Measurements from ENCODE around the gene MIER1. TPM values are rescaled to one million over a fixed set of nuclear protein-coding genes. Genes with fewer than 3 reads are reported as not detected.
"Not testable (repeated sequence)": the region's sequence is repeated elsewhere in the genome, so short reads cannot be mapped to it uniquely, and the experiment has no call there.

Gene MIER1
- total RNA-seq (2014; rRNA removed; shearing (Covaris generic)): 17.6 and 25.4 TPM in 2 replicates

GRCh38 chr1:66924756-66925557 is at the start of gene MIER1, which contains the start of gene DNAI4:
MIER1 (plus strand) TSS chr1:66924990; CDS start chr1:66925029, 39 bp downstream.
DNAI4 (minus strand) TSS chr1:66924856; CDS start chr1:66924831, 25 bp downstream.
- peak; percentile 99 for DNase-seq (ENCODE audit: low spot score)

GRCh38 chr1:66876664-66877063 is 48.1 kb upstream of the MIER1 start:
- no peak for DNase-seq (ENCODE audit: low spot score)

DNA sequence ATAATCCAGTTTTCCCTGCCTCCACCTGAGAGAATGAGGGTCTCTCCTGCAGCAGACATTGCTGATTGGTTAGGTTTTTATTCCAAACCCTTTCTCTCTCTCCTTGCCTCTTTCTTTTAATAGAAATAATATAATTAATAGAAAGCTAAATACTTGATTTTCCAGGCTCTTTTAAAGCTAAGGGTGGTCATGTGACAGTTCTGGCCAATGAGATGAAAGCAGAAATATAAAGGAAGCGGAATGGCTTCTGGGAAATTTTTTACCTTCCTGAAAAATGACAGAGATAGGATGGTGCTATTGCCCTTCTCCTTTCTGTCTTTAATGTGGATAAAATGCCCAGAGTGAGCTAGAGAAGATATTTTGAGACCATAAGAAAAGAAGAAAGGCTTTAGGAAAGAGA is 35.8 kb upstream of the MIER1 start:
- DNase-seq (ENCODE audit: low spot score): no peak

DNA sequence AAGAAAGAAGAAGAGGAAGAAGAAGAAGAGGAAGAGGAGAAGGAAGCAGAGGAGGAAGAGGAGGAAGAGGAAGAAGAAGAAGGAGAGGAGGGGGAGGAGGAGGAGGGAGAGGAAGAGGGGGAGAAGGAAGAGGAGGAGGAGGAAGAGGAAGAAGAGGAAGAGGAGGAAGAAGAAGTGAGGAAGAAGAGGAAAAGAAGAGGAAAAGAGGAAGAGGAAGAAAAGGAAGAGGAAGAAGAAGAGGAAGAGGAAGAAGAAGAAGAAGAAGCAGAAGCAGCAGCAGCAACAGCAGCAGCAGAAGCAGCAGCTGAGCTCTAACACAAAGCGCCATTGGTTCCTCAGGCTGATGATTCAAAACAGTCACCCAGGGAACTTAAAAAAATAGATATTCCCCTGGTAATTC is 34.2 kb upstream of the MIER1 start:
- DNase-seq (ENCODE audit: low spot score): no peak

- peak; percentile 16 for DNase-seq (ENCODE audit: low spot score)
Measured at GRCh38 chr1:66893712-66894111, 31.1 kb upstream of the MIER1 start.

GRCh38 chr1:66915203-66915602 is 9.6 kb upstream of the MIER1 start:
- not testable (repeated sequence) for DNase-seq (ENCODE audit: low spot score)

GRCh38 chr1:66916320-66916719 is 8.5 kb upstream of the MIER1 start:
- no peak for DNase-seq (ENCODE audit: low spot score)

DNA sequence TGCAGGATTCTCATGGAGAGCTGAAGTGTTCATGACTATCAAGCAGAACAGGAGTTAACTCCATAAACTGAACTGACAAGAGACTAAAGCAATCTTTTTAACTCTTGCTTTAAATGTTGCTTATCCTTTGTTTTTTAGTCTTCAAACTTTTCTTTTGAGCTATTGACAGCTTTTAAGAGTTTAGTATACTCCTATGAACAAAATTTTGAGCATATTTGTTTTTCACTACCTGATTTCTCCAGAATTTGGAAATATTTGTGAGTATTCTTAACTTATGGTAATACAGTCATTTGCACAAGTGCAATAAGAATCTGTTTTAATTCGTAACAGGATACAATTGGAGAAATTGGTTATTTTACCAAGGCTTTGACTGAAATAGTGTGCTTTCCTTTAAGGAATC is 7.3 kb upstream of the MIER1 start:
- no peak for DNase-seq (ENCODE audit: low spot score)

- no peak for DNase-seq (ENCODE audit: low spot score)
Measured at GRCh38 chr1:66919063-66919462, 5.7 kb upstream of the MIER1 start.

DNA sequence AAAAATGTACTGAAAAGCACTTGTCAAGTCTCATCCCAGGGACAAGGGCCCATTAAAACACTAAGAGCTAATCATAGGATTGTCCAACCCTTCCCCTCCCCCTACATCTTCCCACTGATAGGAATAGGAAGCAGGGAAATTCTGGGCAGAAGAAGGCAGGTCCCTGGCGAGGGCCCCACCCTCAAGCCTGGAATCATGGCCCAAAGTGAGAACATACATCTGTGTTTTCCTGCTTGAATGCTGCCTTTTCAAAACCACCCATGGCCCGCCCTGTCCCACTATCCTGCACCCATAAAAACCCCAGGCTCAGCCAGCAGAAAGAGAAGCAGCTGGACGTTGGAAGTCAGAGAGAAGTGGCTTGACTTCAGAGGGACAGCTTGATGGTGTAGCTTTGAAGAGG is 5.0 kb upstream of the MIER1 start:
- DNase-seq (ENCODE audit: low spot score): no peak

GRCh38 chr1:66920543-66920942 is 4.2 kb upstream of the MIER1 start:
- DNase-seq (ENCODE audit: low spot score): no peak

GRCh38 chr1:66925558-66925910 is 744 bp downstream of the MIER1 start:
- DNase-seq (ENCODE audit: low spot score): no peak

DNA sequence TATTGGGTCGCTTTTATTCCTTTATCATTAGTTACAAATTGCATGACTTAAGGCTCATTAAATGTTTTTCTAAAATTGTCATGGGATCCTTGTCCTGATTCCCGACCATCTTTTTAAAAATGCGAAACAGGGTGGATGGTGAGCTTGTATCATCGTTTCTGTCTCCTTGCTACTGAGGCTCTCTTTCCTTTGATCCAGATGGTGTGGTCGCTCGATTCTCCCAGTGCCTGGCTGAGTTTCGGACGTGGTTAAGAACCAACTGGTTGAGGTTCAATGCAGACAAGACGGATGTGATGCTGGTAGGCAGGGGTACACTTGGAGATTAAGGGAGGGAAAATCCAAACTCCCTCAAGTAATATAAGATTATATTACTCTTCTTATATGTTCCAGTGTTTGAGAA is 1.2 kb downstream of the MIER1 start:
- no peak for DNase-seq (ENCODE audit: low spot score)

- DNase-seq (ENCODE audit: low spot score): no peak
Measured at GRCh38 chr1:66927528-66927927, 2.7 kb downstream of the MIER1 start.

GRCh38 chr1:66929146-66929688 is 4.4 kb downstream of the MIER1 start:
- no peak for DNase-seq (ENCODE audit: low spot score)

GRCh38 chr1:66929691-66929998 is 4.9 kb downstream of the MIER1 start:
- no peak for DNase-seq (ENCODE audit: low spot score)

GRCh38 chr1:66929999-66930822 is 5.4 kb downstream of the MIER1 start:
- peak; percentile 91 for DNase-seq (ENCODE audit: low spot score)

GRCh38 chr1:66930823-66931174 is 6.0 kb downstream of the MIER1 start:
- DNase-seq (ENCODE audit: low spot score): no peak

DNA sequence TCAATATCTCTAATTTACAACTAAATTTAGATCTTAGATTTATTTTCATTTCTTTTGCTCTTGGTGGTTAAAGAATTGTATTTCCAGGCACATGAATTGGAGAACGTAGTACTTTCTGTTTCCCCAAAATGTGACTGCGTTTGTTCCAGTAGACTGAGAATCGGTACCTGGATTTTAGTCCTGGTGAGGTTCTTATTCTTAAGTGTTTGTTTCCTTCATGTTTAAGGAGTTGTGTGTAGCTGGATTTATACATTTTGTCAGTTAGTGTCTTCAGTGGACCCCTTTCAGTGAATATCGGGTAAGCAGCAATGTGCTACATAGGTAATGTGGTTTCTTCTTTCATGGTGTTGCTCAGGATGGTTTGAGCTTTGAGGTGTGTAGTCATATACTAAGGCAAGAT is 6.8 kb downstream of the MIER1 start:
- peak; percentile 19 for DNase-seq (ENCODE audit: low spot score)

DNA sequence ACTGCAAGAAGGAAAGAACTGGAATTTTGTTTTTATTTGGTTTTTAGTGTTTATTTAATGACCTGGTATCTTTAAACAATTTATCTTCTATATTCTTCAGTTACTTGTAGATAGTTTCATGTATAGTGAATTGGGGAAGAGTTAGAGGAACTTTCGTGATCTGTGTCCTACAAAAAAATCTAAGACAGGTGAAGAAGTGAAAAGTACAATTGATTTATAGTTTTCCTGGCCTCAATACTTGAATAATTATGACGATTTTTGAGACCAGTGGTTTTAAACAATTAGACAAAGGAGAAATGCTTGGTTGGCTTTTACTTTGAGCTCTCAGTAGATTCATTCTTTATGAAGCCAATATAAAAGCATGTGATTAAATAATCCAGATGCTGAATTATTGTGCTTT is 7.5 kb downstream of the MIER1 start:
- DNase-seq (ENCODE audit: low spot score): no peak

DNA sequence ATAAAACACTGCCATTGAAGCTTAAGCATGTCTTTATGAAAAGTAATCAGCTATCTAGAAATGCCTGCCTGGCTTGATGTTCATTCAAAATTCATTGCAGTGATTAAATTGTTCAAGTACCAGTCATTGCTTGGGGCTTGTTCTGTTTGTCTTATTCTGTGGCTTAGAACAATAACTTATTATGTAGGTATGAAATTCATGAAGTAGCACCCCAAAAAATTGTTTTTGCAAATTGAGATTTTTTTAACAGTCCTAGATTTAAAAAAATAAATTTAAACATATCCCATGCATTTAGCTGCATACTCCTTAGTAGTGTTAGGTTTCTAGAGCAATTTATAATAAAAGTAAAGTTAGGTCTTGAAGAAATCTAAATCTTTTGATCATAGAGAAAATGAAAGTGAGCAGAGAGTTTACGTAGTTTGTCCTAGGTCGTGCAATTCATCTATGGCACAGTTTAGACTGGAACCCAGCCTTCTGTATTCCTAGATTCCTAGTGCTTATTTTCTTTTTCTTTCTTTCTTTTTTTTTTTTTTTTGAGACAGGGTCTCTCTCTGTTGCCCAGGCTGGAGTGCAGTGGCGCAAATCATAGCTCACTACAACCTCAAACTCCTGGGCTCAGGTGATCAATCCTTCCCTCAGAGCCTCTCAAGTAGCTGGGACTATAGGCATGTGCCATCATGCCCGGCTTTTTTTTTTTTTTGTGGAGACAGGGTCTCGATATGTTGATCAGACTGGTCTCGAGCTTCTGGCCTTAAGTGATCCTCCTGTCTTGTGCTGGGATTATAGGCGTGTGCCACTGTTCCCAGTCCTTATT is 9.3 kb downstream of the MIER1 start:
- DNase-seq (ENCODE audit: low spot score): peak; percentile 42

All from H4 (cell line).